Measurements from ENCODE around the gene NPAS3. TPM values are rescaled to one million over a fixed set of nuclear protein-coding genes. Genes with fewer than 3 reads are reported as not detected.

The NPAS3 gene
- total and polyA plus RNA-seq, 2 of the 8 experiments (the other 6 are each of a cell fraction or from before 2014, with no cell fraction given), result 0.11 to 0.60 TPM

DNA sequence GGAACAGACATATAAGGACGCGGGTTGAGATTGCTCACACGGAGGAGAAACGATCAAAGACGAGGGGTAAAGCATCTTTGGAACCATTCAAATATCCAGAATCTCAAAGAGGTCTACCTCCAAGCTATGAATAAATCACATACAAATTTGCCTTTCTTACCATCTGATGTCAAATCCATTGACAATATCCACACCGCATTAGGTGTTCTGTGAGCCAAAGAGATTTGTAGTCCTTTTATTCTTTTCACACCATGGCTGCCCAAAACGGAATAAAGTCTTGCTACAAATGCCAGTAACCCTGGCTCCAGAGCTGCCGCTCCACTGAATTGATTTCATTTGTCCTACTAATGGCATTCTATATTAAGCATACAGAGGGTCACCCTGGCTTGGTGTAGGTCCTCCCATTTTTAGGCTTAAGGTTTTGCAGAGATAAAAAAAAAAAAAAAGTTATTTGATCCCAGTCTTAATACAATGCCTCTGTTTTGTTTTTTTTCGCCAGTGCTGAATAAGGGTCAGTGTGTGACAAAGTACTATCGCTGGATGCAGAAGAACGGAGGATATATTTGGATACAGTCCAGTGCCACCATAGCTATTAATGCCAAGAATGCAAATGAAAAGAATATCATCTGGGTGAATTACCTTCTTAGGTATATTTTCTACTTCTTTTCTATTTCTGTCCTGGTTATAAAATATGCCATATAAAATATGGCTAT, 854.9 kb downstream of the NPAS3 start:
- peak overlapping the region; percentile 7; the same call in 1 of the 2 replicates for H2AFZ ChIP-seq (ENCODE audit: low read length)
- 90% methylated on average over 11 of the region's 11 CpGs; no CpG with 5 or more reads in 1 of the 2 experiments for WGBS, 2 experiments (ENCODE audit: extremely low coverage in 1 of 2, insufficient coverage in 1 of 2, insufficient read length in 1 of 2, insufficient replicate concordance in 2 of 2, low coverage in 1 of 2, low lambda C conversion rate in 2 of 2, missing lambda C conversion rate in 1 of 2)
- no peak for TF ChIP-seq TEAD4 (IDR thresholded peaks at IDR 0.05; ENCODE audit: low read depth, low read length)

More for the DNA sequence above, 854.9 kb downstream of the NPAS3 start:
- H2BK15ac ChIP-seq (ENCODE audit: low read length), result no peak overlapping the region
- H3K27ac ChIP-seq (ENCODE audit: low read depth, low read length), result no peak overlapping the region
- no peaks in the 10 kb centered on the region for H4K20me1 ChIP-seq (replicated peaks in 1 of 2; ENCODE audit: control insufficient read depth in 1 of 2, insufficient read depth in 2 of 2, low read length in 2 of 2)
- H2BK12ac ChIP-seq (ENCODE audit: low read depth, low read length), result no peak overlapping the region
- H3K79me2 ChIP-seq (ENCODE audit: control insufficient read depth in 1 of 2, insufficient read depth in 2 of 2, low read length in 2 of 2), result no peaks in the 10 kb centered on the region
- H3K4me3 ChIP-seq (ENCODE audit: extremely low read depth in 1 of 4, insufficient read depth in 2 of 4, low read depth in 3 of 4, low read length in 4 of 4), result no peak overlapping the region
- no peak overlapping the region for H3K4ac ChIP-seq (replicated peaks; ENCODE audit: insufficient read length, low read depth, low read length)
- H3K4me2 ChIP-seq (ENCODE audit: insufficient read depth in 1 of 2, low read depth in 2 of 2, low read length in 2 of 2), result no peak overlapping the region
- no peak overlapping the region for H3K56ac ChIP-seq (replicated peaks; ENCODE audit: insufficient read length, low read depth, low read length)
- H3K79me1 ChIP-seq (ENCODE audit: low read depth, low read length), result no peaks in the 10 kb centered on the region
- no peak overlapping the region for H4K5ac ChIP-seq (ENCODE audit: insufficient read length, low read depth, low read length)
- H3K9me3 ChIP-seq (ENCODE audit: insufficient read depth in 2 of 2, low read depth in 1 of 2, low read length in 1 of 2), result no peaks in the 10 kb centered on the region
- H3K36me3 ChIP-seq (ENCODE audit: control insufficient read depth in 2 of 4, insufficient read depth in 4 of 4, low read length in 3 of 4), result no peaks in the 10 kb centered on the region
- DNase-seq (ENCODE audit: low read depth in 1 of 2, low spot score in 2 of 2) (no peak), FAIRE-seq (no peak)
- no peaks in the 10 kb centered on the region for H3K27me3 ChIP-seq (replicated peaks in 1 of 4; ENCODE audit: control insufficient read depth in 3 of 4, extremely low read depth in 1 of 4, insufficient read depth in 3 of 4, low read length in 3 of 4)
- H2BK20ac ChIP-seq (ENCODE audit: low read length), result no peak overlapping the region
- CTCF ChIA-PET (ENCODE audit: partially characterized antibody), result interaction anchor here (0.6 to 3.3 kb wide), 48 partner anchors 9 to 1218 kb away, joined by 3 to 26 read pairs (median 4); no protein-coding TSS in a partner anchor
- POLR2A ChIA-PET (ENCODE audit: partially characterized antibody), result no interaction called here
- H3K18ac ChIP-seq (ENCODE audit: extremely low read depth, low read length), result no peak overlapping the region
- H3K4me1 ChIP-seq (replicated peaks in 1 of 4; ENCODE audit: control insufficient read depth in 3 of 4, insufficient read depth in 4 of 4, low read length in 3 of 4), result no peaks in the 10 kb centered on the region; a peak in 1 of 7 replicates
- no peak overlapping the region for H3K23ac ChIP-seq (ENCODE audit: insufficient read length)
- H4K8ac ChIP-seq (ENCODE audit: extremely low read depth, insufficient read depth, low read length), result no peak overlapping the region
- no peak overlapping the region for H4K91ac ChIP-seq (replicated peaks; ENCODE audit: insufficient read length, low read length)
- no peak overlapping the region for H2BK5ac ChIP-seq (ENCODE audit: low read depth, low read length)
- H2AK5ac ChIP-seq (ENCODE audit: low read depth, low read length), result no peak overlapping the region
- H3K14ac ChIP-seq (ENCODE audit: insufficient read length), result no peak overlapping the region
- no peaks in the 10 kb centered on the region for H3K23me2 ChIP-seq (ENCODE audit: low read depth, low read length)
- no peak overlapping the region for H3K9ac ChIP-seq (replicated peaks in 1 of 4; ENCODE audit: extremely low read depth in 1 of 4, low read depth in 3 of 4, low read length in 3 of 4)
- no peak overlapping the region for H2BK120ac ChIP-seq (replicated peaks; ENCODE audit: low read depth, low read length)

Data from H1 (cell line).